OCI-LY1 (cell line): Measurements from ENCODE around the gene PMEPA1.

Source experiments
- H2AFZ ChIP-seq: fragments of 200-600 bp; sonication (generic), shearing (Covaris generic); 2 replicates; pipeline ENCODE4 v1.6.0; 2014; ENCODE audit warnings: antibody characterized with exemption, mild to moderate bottlenecking, low read length
- H3F3A ChIP-seq: fragments of 200-600 bp; sonication (generic), shearing (Covaris generic); 2 replicates; pipeline ENCODE4 v1.6.0; 2014; ENCODE audit warnings: mild to moderate bottlenecking, antibody characterized with exemption, low read length, moderate library complexity; ENCODE audit not compliant: insufficient read depth
- H3K27ac ChIP-seq: fragments of 200-600 bp; sonication (generic); 2 replicates; pipeline ENCODE4 v1.5.1; 2014; ENCODE audit warnings: low read length, mixed run types, mild to moderate bottlenecking, low read depth; ENCODE audit not compliant: poor library complexity, severe bottlenecking
- H3K27me3 ChIP-seq: fragments of 200-600 bp; sonication (generic); 2 replicates; pipeline ENCODE4 v1.6.0; 2014; ENCODE audit warnings: antibody characterized with exemption, mild to moderate bottlenecking, low read length, moderate library complexity; ENCODE audit not compliant: insufficient read depth
- H3K36me3 ChIP-seq: fragments of 200-600 bp; sonication (generic); 2 replicates; pipeline ENCODE4 v1.6.1; 2014; ENCODE audit warnings: mild to moderate bottlenecking, antibody characterized with exemption, low read length, moderate library complexity, mixed read lengths; ENCODE audit not compliant: insufficient read depth
- H3K4me1 ChIP-seq: fragments of 200-600 bp; sonication (generic); 2 replicates; pipeline ENCODE4 v1.5.1; 2014; ENCODE audit warnings: mild to moderate bottlenecking, low read length, moderate library complexity; ENCODE audit not compliant: insufficient read depth, severe bottlenecking
- H3K4me2 ChIP-seq: fragments of 200-600 bp; sonication (generic), shearing (Covaris generic); 2 replicates; pipeline ENCODE4 v1.6.1; 2014; ENCODE audit warnings: low read length
- H3K4me3 ChIP-seq: fragments of 200-600 bp; sonication (generic); 2 replicates; pipeline ENCODE4 v1.5.1; 2014; ENCODE audit warnings: low read length, low read depth, mild to moderate bottlenecking, mixed read lengths; ENCODE audit not compliant: poor library complexity, severe bottlenecking
- H3K79me2 ChIP-seq: fragments of 200-600 bp; shearing (Covaris generic); 2 replicates; pipeline ENCODE4 v1.6.1; 2016; ENCODE audit warnings: mixed run types, low read length, mixed read lengths; ENCODE audit not compliant: insufficient read depth
- H3K9ac ChIP-seq: fragments of 200-600 bp; sonication (generic), shearing (Covaris generic); 2 replicates; pipeline ENCODE4 v1.6.1; 2014; ENCODE audit warnings: mild to moderate bottlenecking, low read length, mixed read lengths
- H3K9me2 ChIP-seq: fragments of 200-600 bp; sonication (generic), shearing (Covaris generic); 2 replicates; pipeline ENCODE4 v1.6.1; 2014; ENCODE audit warnings: low read depth, mild to moderate bottlenecking, low read length, mixed read lengths
- H3K9me3 ChIP-seq: fragments of 200-600 bp; shearing (Covaris generic); 2 replicates; pipeline ENCODE4 v1.6.1; 2014; ENCODE audit warnings: low read length, mixed read lengths
- H4K20me1 ChIP-seq: fragments of 200-600 bp; sonication (generic), shearing (Covaris generic); 2 replicates; pipeline ENCODE4 v1.6.0; 2016; ENCODE audit warnings: mild to moderate bottlenecking, low read length; ENCODE audit not compliant: insufficient read depth
- CTCF ChIP-seq: fragments of 200-600 bp; sonication (generic), shearing (Covaris generic); IDR thresholded peaks from 2 replicates; pipeline ENCODE4 v1.5.1; 2017; ENCODE audit warnings: mild to moderate bottlenecking, antibody characterized with exemption, low read length, moderate library complexity, mixed read lengths
- EZH2 ChIP-seq: fragments of 200-600 bp; sonication (generic), shearing (Covaris generic); IDR thresholded peaks from 2 replicates; pipeline ENCODE4 v1.8.0; 2017; ENCODE audit warnings: borderline replicate concordance, mixed run types, mild to moderate bottlenecking, antibody characterized with exemption, low read length, moderate library complexity, mixed read lengths

The PMEPA1 gene

GRCh38 chr20:57709823-57710799, at the start of gene PMEPA1:
PMEPA1 (minus strand) TSS chr20:57710015; CDS start chr20:57709582, 433 bp downstream.
- Histone ChIP-seq H3K9me2 (no peaks in the 10 kb centered on the region), H4K20me1 (no peaks in the 10 kb centered on the region), H3K27me3 (peaks cover 13% of the 10 kb centered on the region; the same call in 1 of the 2 replicates), H3K27ac (no peak within 1 kb of the TSS), H2AFZ (no peak within 1 kb of the TSS), H3K9me3 (no peaks in the 10 kb centered on the region), H3K36me3 (no peaks in the 10 kb centered on the region), H3K4me3 (no peak within 1 kb of the TSS), H3K4me1 (no peaks in the 10 kb centered on the region), H3K9ac (no peak within 1 kb of the TSS), H3F3A (no peaks in the 10 kb centered on the region), H3K4me2 (no peak within 1 kb of the TSS), H3K79me2 (no peaks in the 10 kb centered on the region)
- no peak for TF ChIP-seq EZH2
- TF ChIP-seq CTCF, result no peak

GRCh38 chr20:57757767-57758166, 48.0 kb upstream of the PMEPA1 start:
- H3K4me2 ChIP-seq, result no peak overlapping the region
- H3K79me2 ChIP-seq, result no peaks in the 10 kb centered on the region
- H3K9me2 ChIP-seq, result no peaks in the 10 kb centered on the region
- no peaks in the 10 kb centered on the region for H3K4me1 ChIP-seq
- TF ChIP-seq EZH2, result no peak
- no peak for TF ChIP-seq CTCF
- no peaks in the 10 kb centered on the region for H3K36me3 ChIP-seq
- H3K4me3 ChIP-seq, result no peak overlapping the region
- H4K20me1 ChIP-seq, result no peaks in the 10 kb centered on the region
- no peaks in the 10 kb centered on the region for H3K9me3 ChIP-seq
- H3K9ac ChIP-seq, result no peak overlapping the region
- no peak overlapping the region for H3K27ac ChIP-seq
- H3F3A ChIP-seq, result no peaks in the 10 kb centered on the region
- H3K27me3 ChIP-seq, result peaks cover 16% of the 10 kb centered on the region
- H2AFZ ChIP-seq, result no peak overlapping the region

- H2AFZ ChIP-seq, result no peak overlapping the region
- H3K4me3 ChIP-seq, result no peak overlapping the region
- no peaks in the 10 kb centered on the region for H3F3A ChIP-seq
- TF ChIP-seq CTCF (no peak), EZH2 (no peak)
- H3K27ac ChIP-seq, result no peak overlapping the region
- H3K9me3 ChIP-seq, result no peaks in the 10 kb centered on the region
- H3K27me3 ChIP-seq, result peaks cover 16% of the 10 kb centered on the region
- H3K79me2 ChIP-seq, result no peaks in the 10 kb centered on the region
- no peak overlapping the region for H3K9ac ChIP-seq
- H3K36me3 ChIP-seq, result no peaks in the 10 kb centered on the region
- H4K20me1 ChIP-seq, result no peaks in the 10 kb centered on the region
- H3K4me1 ChIP-seq, result no peaks in the 10 kb centered on the region
- no peak overlapping the region for H3K4me2 ChIP-seq
- H3K9me2 ChIP-seq, result no peaks in the 10 kb centered on the region
These were observed 47.1 kb upstream of the PMEPA1 start for GRCh38 chr20:57756921-57757320.
